Measurements from ENCODE around the gene CRADD.
A peak's percentile ranks its signal among the peaks of the same experiment; 100 is the strongest.

Gene CRADD

GRCh38 chr12:93786656-93787397 is 109.7 kb downstream of the CRADD start:
- Histone ChIP-seq H3K27ac (ENCODE audit: low read depth, low read length) (peak overlapping the region; percentile 96), H3K4me1 (ENCODE audit: control insufficient read depth in 5 of 5, insufficient read depth in 5 of 5, low read length in 5 of 5) (peaks cover 12 to 28% (median 26%) of the 10 kb centered on the region in 5 donors), H3K9ac (ENCODE audit: low read length in 5 of 5) (no peak overlapping the region)

GRCh38 chr12:93788853-93789252 is 111.7 kb downstream of the CRADD start:
- Histone ChIP-seq H3K27ac (ENCODE audit: low read depth, low read length) (no peak overlapping the region), H3K27me3 (ENCODE audit: control insufficient read depth in 5 of 5, insufficient read depth in 4 of 5, low read length in 5 of 5) (no peaks in the 10 kb centered on the region), H3K4me1 (ENCODE audit: control insufficient read depth in 5 of 5, insufficient read depth in 5 of 5, low read length in 5 of 5) (peaks cover 9 to 24% (median 23%) of the 10 kb centered on the region in 5 donors), H3K9me3 (ENCODE audit: control insufficient read depth in 5 of 5, low read length in 5 of 5) (no peaks in the 10 kb centered on the region), H3K4me3 (ENCODE audit: low read depth in 1 of 5, low read length in 5 of 5) (no peak overlapping the region), H3K9ac (ENCODE audit: low read length in 5 of 5) (no peak overlapping the region), H3K36me3 (ENCODE audit: control insufficient read depth in 5 of 5, insufficient read depth in 5 of 5, low read length in 5 of 5) (no peaks in the 10 kb centered on the region)

More at GRCh38 chr12:93786656-93787397, 109.7 kb downstream of the CRADD start:
- H3K4me3 ChIP-seq (ENCODE audit: low read depth in 1 of 5, low read length in 5 of 5) = no peak overlapping the region
- H3K27me3 ChIP-seq (ENCODE audit: control insufficient read depth in 5 of 5, insufficient read depth in 4 of 5, low read length in 5 of 5) = no peaks in the 10 kb centered on the region
- no peaks in the 10 kb centered on the region for H3K36me3 ChIP-seq (ENCODE audit: control insufficient read depth in 5 of 5, insufficient read depth in 5 of 5, low read length in 5 of 5)
- no peaks in the 10 kb centered on the region for H3K9me3 ChIP-seq (ENCODE audit: control insufficient read depth in 5 of 5, low read length in 5 of 5)

GRCh38 chr12:93789767-93790166 is 112.6 kb downstream of the CRADD start:
- Histone ChIP-seq H3K9me3 (ENCODE audit: control insufficient read depth in 5 of 5, low read length in 5 of 5) (no peaks in the 10 kb centered on the region), H3K4me1 (ENCODE audit: control insufficient read depth in 5 of 5, insufficient read depth in 5 of 5, low read length in 5 of 5) (peaks cover 2 to 15% (median 14%) of the 10 kb centered on the region in 5 donors), H3K9ac (ENCODE audit: low read length in 5 of 5) (no peak overlapping the region), H3K4me3 (ENCODE audit: low read depth in 1 of 5, low read length in 5 of 5) (no peak overlapping the region), H3K36me3 (ENCODE audit: control insufficient read depth in 5 of 5, insufficient read depth in 5 of 5, low read length in 5 of 5) (no peaks in the 10 kb centered on the region), H3K27me3 (ENCODE audit: control insufficient read depth in 5 of 5, insufficient read depth in 4 of 5, low read length in 5 of 5) (no peaks in the 10 kb centered on the region), H3K27ac (ENCODE audit: low read depth, low read length) (no peak overlapping the region)

GRCh38 chr12:93790472-93791152 is 113.4 kb downstream of the CRADD start:
- Histone ChIP-seq H3K9me3 (ENCODE audit: control insufficient read depth in 5 of 5, low read length in 5 of 5) (no peaks in the 10 kb centered on the region), H3K4me3 (ENCODE audit: low read depth in 1 of 5, low read length in 5 of 5) (no peak overlapping the region), H3K4me1 (ENCODE audit: control insufficient read depth in 5 of 5, insufficient read depth in 5 of 5, low read length in 5 of 5) (peaks cover 0 to 7% (median 6%) of the 10 kb centered on the region in 5 donors), H3K27me3 (ENCODE audit: control insufficient read depth in 5 of 5, insufficient read depth in 4 of 5, low read length in 5 of 5) (no peaks in the 10 kb centered on the region), H3K36me3 (ENCODE audit: control insufficient read depth in 5 of 5, insufficient read depth in 5 of 5, low read length in 5 of 5) (no peaks in the 10 kb centered on the region), H3K27ac (ENCODE audit: low read depth, low read length) (no peak overlapping the region), H3K9ac (ENCODE audit: low read length in 5 of 5) (no peak overlapping the region)

GRCh38 chr12:93793007-93793406 is 115.8 kb downstream of the CRADD start:
- H3K27ac ChIP-seq (ENCODE audit: low read depth, low read length) = no peak overlapping the region
- no peaks in the 10 kb centered on the region for H3K9me3 ChIP-seq (ENCODE audit: control insufficient read depth in 5 of 5, low read length in 5 of 5)
- H3K4me3 ChIP-seq (ENCODE audit: low read depth in 1 of 5, low read length in 5 of 5) = no peak overlapping the region
- H3K4me1 ChIP-seq (ENCODE audit: control insufficient read depth in 5 of 5, insufficient read depth in 5 of 5, low read length in 5 of 5) = peaks cover 0 to 4% (median 0%) of the 10 kb centered on the region in 5 donors
- no peaks in the 10 kb centered on the region for H3K36me3 ChIP-seq (ENCODE audit: control insufficient read depth in 5 of 5, insufficient read depth in 5 of 5, low read length in 5 of 5)
- no peak overlapping the region for H3K9ac ChIP-seq (ENCODE audit: low read length in 5 of 5)
- no peaks in the 10 kb centered on the region for H3K27me3 ChIP-seq (ENCODE audit: control insufficient read depth in 5 of 5, insufficient read depth in 4 of 5, low read length in 5 of 5)

GRCh38 chr12:93793983-93794382 is 116.8 kb downstream of the CRADD start:
- H3K27ac ChIP-seq (ENCODE audit: low read depth, low read length) = no peak overlapping the region
- H3K9ac ChIP-seq (ENCODE audit: low read length in 5 of 5) = no peak overlapping the region
- H3K4me1 ChIP-seq (ENCODE audit: control insufficient read depth in 5 of 5, insufficient read depth in 5 of 5, low read length in 5 of 5) = peaks cover 0 to 4% (median 0%) of the 10 kb centered on the region in 5 donors
- H3K36me3 ChIP-seq (ENCODE audit: control insufficient read depth in 5 of 5, insufficient read depth in 5 of 5, low read length in 5 of 5) = no peaks in the 10 kb centered on the region
- no peaks in the 10 kb centered on the region for H3K27me3 ChIP-seq (ENCODE audit: control insufficient read depth in 5 of 5, insufficient read depth in 4 of 5, low read length in 5 of 5)
- H3K9me3 ChIP-seq (ENCODE audit: control insufficient read depth in 5 of 5, low read length in 5 of 5) = no peaks in the 10 kb centered on the region
- H3K4me3 ChIP-seq (ENCODE audit: low read depth in 1 of 5, low read length in 5 of 5) = no peak overlapping the region

GRCh38 chr12:93794738-93795137 is 117.6 kb downstream of the CRADD start:
- no peak overlapping the region for H3K4me3 ChIP-seq (ENCODE audit: low read depth in 1 of 5, low read length in 5 of 5)
- no peaks in the 10 kb centered on the region for H3K36me3 ChIP-seq (ENCODE audit: control insufficient read depth in 5 of 5, insufficient read depth in 5 of 5, low read length in 5 of 5)
- H3K9me3 ChIP-seq (ENCODE audit: control insufficient read depth in 5 of 5, low read length in 5 of 5) = no peaks in the 10 kb centered on the region
- peaks cover 0 to 4% (median 0%) of the 10 kb centered on the region in 5 donors for H3K4me1 ChIP-seq (ENCODE audit: control insufficient read depth in 5 of 5, insufficient read depth in 5 of 5, low read length in 5 of 5)
- no peak overlapping the region for H3K9ac ChIP-seq (ENCODE audit: low read length in 5 of 5)
- H3K27ac ChIP-seq (ENCODE audit: low read depth, low read length) = no peak overlapping the region
- no peaks in the 10 kb centered on the region for H3K27me3 ChIP-seq (ENCODE audit: control insufficient read depth in 5 of 5, insufficient read depth in 4 of 5, low read length in 5 of 5)

- H3K27ac ChIP-seq (ENCODE audit: low read depth, low read length) = no peak overlapping the region
- H3K9me3 ChIP-seq (ENCODE audit: control insufficient read depth in 5 of 5, low read length in 5 of 5) = no peaks in the 10 kb centered on the region
- no peak overlapping the region for H3K9ac ChIP-seq (ENCODE audit: low read length in 5 of 5)
- no peak overlapping the region for H3K4me3 ChIP-seq (ENCODE audit: low read depth in 1 of 5, low read length in 5 of 5)
- no peaks in the 10 kb centered on the region for H3K27me3 ChIP-seq (ENCODE audit: control insufficient read depth in 5 of 5, insufficient read depth in 4 of 5, low read length in 5 of 5)
- peaks cover 0 to 4% (median 0%) of the 10 kb centered on the region in 5 donors for H3K4me1 ChIP-seq (ENCODE audit: control insufficient read depth in 5 of 5, insufficient read depth in 5 of 5, low read length in 5 of 5)
- no peaks in the 10 kb centered on the region for H3K36me3 ChIP-seq (ENCODE audit: control insufficient read depth in 5 of 5, insufficient read depth in 5 of 5, low read length in 5 of 5)
Measured at GRCh38 chr12:93795352-93795751, 118.2 kb downstream of the CRADD start.

- Histone ChIP-seq H3K36me3 (ENCODE audit: control insufficient read depth in 5 of 5, insufficient read depth in 5 of 5, low read length in 5 of 5) (no peaks in the 10 kb centered on the region), H3K4me3 (ENCODE audit: low read depth in 1 of 5, low read length in 5 of 5) (no peak overlapping the region), H3K4me1 (ENCODE audit: control insufficient read depth in 5 of 5, insufficient read depth in 5 of 5, low read length in 5 of 5) (peaks cover 0 to 4% (median 0%) of the 10 kb centered on the region in 5 donors), H3K9ac (ENCODE audit: low read length in 5 of 5) (no peak overlapping the region), H3K27me3 (ENCODE audit: control insufficient read depth in 5 of 5, insufficient read depth in 4 of 5, low read length in 5 of 5) (no peaks in the 10 kb centered on the region), H3K27ac (ENCODE audit: low read depth, low read length) (no peak overlapping the region), H3K9me3 (ENCODE audit: control insufficient read depth in 5 of 5, low read length in 5 of 5) (no peaks in the 10 kb centered on the region)
Measured at GRCh38 chr12:93796729-93797128, 119.6 kb downstream of the CRADD start.
